SK-N-SH (cell line): ENCODE data around the gene KIF13A. TPM values are rescaled to one million over a fixed set of nuclear protein-coding genes. Genes with fewer than 3 reads are reported as not detected.

ENCODE experiments used
- CTCF ChIA-PET: fragments of 300-600, 350-600 bp; formaldehyde crosslinking; extraction: SDS; loops from one replicate; lab custom pipeline; 2021; lab: Yijun Ruan, JAX
- POLR2A ChIA-PET: fragments of 350-600 bp; sonication (Branson Sonifier 250); formaldehyde crosslinking; extraction: SDS; loops from one replicate; lab custom pipeline; 2020; ENCODE audit warnings: antibody characterized with exemption, inconsistent platforms; lab: Yijun Ruan, JAX
- DNase-seq: peaks from one replicate; pipeline ENCODE4 v3.0.0; 2012
- H2AFZ ChIP-seq: fragments of 200-600 bp; sonication (generic); 2 replicates; pipeline ENCODE4 v1.8.1; 2016; ENCODE audit warnings: antibody characterized with exemption, mild to moderate bottlenecking, low read depth
- H3F3A ChIP-seq: fragments of 200-600 bp; sonication (generic); replicated peaks from 2 replicates; pipeline ENCODE3; 2016; ENCODE audit warnings: antibody characterized with exemption, mild to moderate bottlenecking; ENCODE audit not compliant: insufficient read depth
- H3K27ac ChIP-seq, 2 experiments: fragments of 200-500 bp in 1 of 2; fragments of 200-600 bp in 1 of 2; sonication (Bioruptor generic) in 1 of 2; sonication (generic), shearing (Covaris generic) in 1 of 2; 2 replicates each; pipeline versions ENCODE4 v1.5.1 to v1.6.1; 2014 to 2016; ENCODE audit warnings: low read depth in 2 of 2, inconsistent platforms in 1 of 2, low read length in 1 of 2, mild to moderate bottlenecking in 1 of 2, mixed read lengths in 1 of 2
- H3K27me3 ChIP-seq: fragments of 200-600 bp; sonication (generic), shearing (Covaris generic); 2 replicates; pipeline ENCODE4 v1.6.1; 2016; ENCODE audit warnings: mixed run types; ENCODE audit not compliant: insufficient read depth
- H3K36me3 ChIP-seq, 2 experiments: fragments of 200-500 bp in 1 of 2; fragments of 200-600 bp in 1 of 2; sonication (Bioruptor generic) in 1 of 2; sonication (generic) in 1 of 2; replicated peaks in 1 of 2; 2 replicates each; pipeline versions ENCODE3 to v1.5.1; 2014 to 2016; ENCODE audit warnings: low read length in 1 of 2, mild to moderate bottlenecking in 1 of 2; ENCODE audit not compliant: insufficient read depth in 2 of 2, control insufficient read depth in 1 of 2
- H3K4me1 ChIP-seq, 2 experiments: fragments of 200-500 bp in 1 of 2; fragments of 200-600 bp in 1 of 2; sonication (Bioruptor generic) in 1 of 2; sonication (generic), shearing (Covaris generic) in 1 of 2; 2 replicates each; pipeline versions ENCODE4 v1.5.1 to v1.6.1; 2014 to 2016; ENCODE audit warnings: low read depth in 1 of 2, low read length in 1 of 2, mixed run types in 1 of 2; ENCODE audit not compliant: insufficient read depth in 2 of 2, control insufficient read depth in 1 of 2
- H3K4me2 ChIP-seq: fragments of 200-600 bp; sonication (generic), shearing (Covaris generic); 2 replicates; pipeline ENCODE4 v1.6.1; 2017; ENCODE audit warnings: mixed run types
- H3K4me3 ChIP-seq, 2 experiments: fragments of 200-500 bp in 1 of 2; fragments of 200-600 bp in 1 of 2; sonication (Bioruptor generic) in 1 of 2; sonication (generic), shearing (Covaris generic) in 1 of 2; 2 replicates each; pipeline versions ENCODE4 v1.5.1 to v1.8.1; 2014 to 2016; ENCODE audit warnings: low read depth in 2 of 2, inconsistent platforms in 1 of 2, low read length in 1 of 2, mild to moderate bottlenecking in 1 of 2, mixed read lengths in 1 of 2, moderate library complexity in 1 of 2
- H3K79me2 ChIP-seq: fragments of 200-600 bp; sonication (generic); 2 replicates; pipeline ENCODE4 v1.8.1; 2017; ENCODE audit warnings: mild to moderate bottlenecking; ENCODE audit not compliant: insufficient read depth
- H3K9ac ChIP-seq: fragments of 200-600 bp; sonication (generic); 2 replicates; pipeline ENCODE4 v1.6.1; 2017; ENCODE audit warnings: mixed run types
- H3K9me2 ChIP-seq: fragments of 200-600 bp; sonication (generic); 2 replicates; pipeline ENCODE4 v1.6.1; 2017; ENCODE audit warnings: mixed run types
- H3K9me3 ChIP-seq: fragments of 200-600 bp; sonication (generic); 2 replicates; pipeline ENCODE4 v1.6.1; 2017; ENCODE audit warnings: mixed run types, mild to moderate bottlenecking, moderate library complexity
- H4K20me1 ChIP-seq: fragments of 200-600 bp; sonication (generic); 2 replicates; pipeline ENCODE4 v1.6.1; 2017; ENCODE audit warnings: mild to moderate bottlenecking, mixed run types; ENCODE audit not compliant: insufficient read depth
- CHD2 ChIP-seq: fragments of 150-350 bp; IDR thresholded peaks from 2 replicates; pipeline ENCODE4 v1.6.1; 2018; ENCODE audit warnings: low read length; ENCODE audit not compliant: partially characterized antibody
- FOSL2 ChIP-seq: IDR thresholded peaks from 2 replicates; pipeline ENCODE4 v1.4.0; 2012; ENCODE audit warnings: low read depth, mild to moderate bottlenecking, moderate library complexity, borderline replicate concordance
- GATA2 ChIP-seq: sonication (generic); formaldehyde crosslinking; IDR thresholded peaks from 2 replicates; pipeline ENCODE4 v1.5.0; 2020; ENCODE audit warnings: mild to moderate bottlenecking, missing genetic modification reagents
- MEF2A ChIP-seq: IDR thresholded peaks from 2 replicates; pipeline ENCODE4 v1.4.0; 2012; ENCODE audit warnings: low read depth, borderline replicate concordance
- MXI1 ChIP-seq: IDR thresholded peaks from 2 replicates; pipeline ENCODE4 v1.6.1; 2012; ENCODE audit warnings: mild to moderate bottlenecking, low read depth, low read length, improper control_type of control experiment
- NFIC ChIP-seq: IDR thresholded peaks from 2 replicates; pipeline ENCODE4 v1.4.0; 2012; ENCODE audit warnings: borderline replicate concordance
- RAD21 ChIP-seq: IDR thresholded peaks from 2 replicates; pipeline ENCODE4 v1.6.1; 2012; ENCODE audit warnings: mild to moderate bottlenecking, low read length
- RCOR1 ChIP-seq: fragments of 150-350 bp; IDR thresholded peaks from 2 replicates; pipeline ENCODE4 v1.6.1; 2017; ENCODE audit warnings: antibody characterized with exemption, low read length
- RXRA ChIP-seq: IDR thresholded peaks from 2 replicates; pipeline ENCODE4 v1.4.0; 2012; ENCODE audit warnings: low read depth, mild to moderate bottlenecking, borderline replicate concordance
- SMC3 ChIP-seq: IDR thresholded peaks from 2 replicates; pipeline ENCODE4 v1.6.1; 2012; ENCODE audit warnings: low read depth, low read length, improper control_type of control experiment
- WGBS: methylation state at CpG from one replicate; pipeline ENCODE4 v1.1.6; 2017; ENCODE audit warnings: low lambda C conversion rate; 5-methylcytosine and 5-hydroxymethylcytosine counted together
- polyA plus RNA-seq, 3 experiments: library from polyadenylated mRNA; depleted of rRNA; stranded (reverse); fragments of >200 nt; gene quantifications; 2 replicates each; pipeline ENCODE4 v1.2.3, GENCODE V29; 2012
- TF ChIP-seq, protein P1 (sequence below): IDR thresholded peaks from 2 replicates; pipeline ENCODE4; 2012
- TF ChIP-seq, protein P2 (sequence below): IDR thresholded peaks from 2 replicates; pipeline ENCODE4 v1.4.0; 2012; ENCODE audit warnings: low read depth, borderline replicate concordance
- TF ChIP-seq, protein P3 (sequence below): IDR thresholded peaks from 2 replicates; pipeline ENCODE4 v1.4.0; 2012; ENCODE audit warnings: low read depth
- TF ChIP-seq, protein P4 (sequence below): fragments of 150-350 bp; IDR thresholded peaks from 2 replicates; pipeline ENCODE4 v1.6.1; 2016; ENCODE audit warnings: mild to moderate bottlenecking, low read depth, low read length
- TF ChIP-seq, protein P5 (sequence below): IDR thresholded peaks from 2 replicates; pipeline ENCODE4 v1.6.1; 2012; ENCODE audit warnings: mild to moderate bottlenecking, low read depth, low read length, moderate library complexity

KIF13A gene
- polyA plus RNA-seq, 1 of the 3 experiments (the other 2 are of a cell fraction), result 18.2 TPM

DNA sequence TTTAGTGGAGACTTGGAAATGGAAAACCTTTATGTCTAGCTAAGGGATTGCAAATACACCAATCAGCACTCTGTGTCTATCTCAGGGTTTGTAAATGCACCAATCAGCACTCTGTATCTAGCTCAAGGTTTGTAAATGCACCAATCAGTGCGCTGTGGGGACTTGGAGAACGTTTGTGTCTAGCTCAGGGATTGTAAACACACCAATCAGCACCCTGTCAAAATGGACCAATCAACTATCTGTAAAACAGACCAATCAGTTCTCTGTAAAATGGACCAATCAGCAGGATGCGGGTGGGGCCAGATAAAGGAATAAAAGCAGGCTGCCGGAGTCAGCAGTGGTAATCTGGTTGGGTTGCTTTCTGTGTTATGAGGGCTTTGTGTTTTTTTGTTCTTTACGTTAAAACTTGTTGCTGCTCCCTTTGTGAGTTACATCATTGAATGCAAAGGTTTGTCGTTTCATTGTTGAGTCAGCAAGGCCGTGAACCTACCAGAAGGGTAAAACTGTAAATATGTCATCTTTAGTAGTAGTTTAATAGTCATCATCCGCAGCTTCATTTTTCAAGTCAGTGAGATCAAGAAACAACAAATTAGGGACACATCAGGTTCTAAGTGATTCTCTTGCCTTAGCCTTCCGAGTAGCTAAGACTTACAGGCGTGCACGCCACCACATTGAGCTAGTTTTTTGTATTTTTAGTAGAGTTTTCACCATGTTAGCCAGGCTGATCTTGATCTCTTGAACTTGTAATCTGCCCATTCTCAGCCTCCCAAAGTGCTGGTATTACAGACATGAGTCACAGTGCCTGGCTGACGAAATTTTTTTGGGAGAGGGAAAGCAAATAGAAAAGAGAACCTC is 258.0 kb downstream of the KIF13A start:
- H3K9me2 ChIP-seq, result no peaks in the 10 kb centered on the region
- TF ChIP-seq, protein P1, sequence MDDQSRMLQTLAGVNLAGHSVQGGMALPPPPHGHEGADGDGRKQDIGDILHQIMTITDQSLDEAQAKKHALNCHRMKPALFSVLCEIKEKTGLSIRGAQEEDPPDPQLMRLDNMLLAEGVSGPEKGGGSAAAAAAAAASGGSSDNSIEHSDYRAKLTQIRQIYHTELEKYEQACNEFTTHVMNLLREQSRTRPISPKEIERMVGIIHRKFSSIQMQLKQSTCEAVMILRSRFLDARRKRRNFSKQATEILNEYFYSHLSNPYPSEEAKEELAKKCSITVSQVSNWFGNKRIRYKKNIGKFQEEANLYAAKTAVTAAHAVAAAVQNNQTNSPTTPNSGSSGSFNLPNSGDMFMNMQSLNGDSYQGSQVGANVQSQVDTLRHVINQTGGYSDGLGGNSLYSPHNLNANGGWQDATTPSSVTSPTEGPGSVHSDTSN, result no peak
- TF ChIP-seq FOSL2 (no peak), NFIC (no peak), MEF2A (no peak), MXI1 (no peak), RCOR1 (no peak), CHD2 (no peak)
- TF ChIP-seq, protein P2, sequence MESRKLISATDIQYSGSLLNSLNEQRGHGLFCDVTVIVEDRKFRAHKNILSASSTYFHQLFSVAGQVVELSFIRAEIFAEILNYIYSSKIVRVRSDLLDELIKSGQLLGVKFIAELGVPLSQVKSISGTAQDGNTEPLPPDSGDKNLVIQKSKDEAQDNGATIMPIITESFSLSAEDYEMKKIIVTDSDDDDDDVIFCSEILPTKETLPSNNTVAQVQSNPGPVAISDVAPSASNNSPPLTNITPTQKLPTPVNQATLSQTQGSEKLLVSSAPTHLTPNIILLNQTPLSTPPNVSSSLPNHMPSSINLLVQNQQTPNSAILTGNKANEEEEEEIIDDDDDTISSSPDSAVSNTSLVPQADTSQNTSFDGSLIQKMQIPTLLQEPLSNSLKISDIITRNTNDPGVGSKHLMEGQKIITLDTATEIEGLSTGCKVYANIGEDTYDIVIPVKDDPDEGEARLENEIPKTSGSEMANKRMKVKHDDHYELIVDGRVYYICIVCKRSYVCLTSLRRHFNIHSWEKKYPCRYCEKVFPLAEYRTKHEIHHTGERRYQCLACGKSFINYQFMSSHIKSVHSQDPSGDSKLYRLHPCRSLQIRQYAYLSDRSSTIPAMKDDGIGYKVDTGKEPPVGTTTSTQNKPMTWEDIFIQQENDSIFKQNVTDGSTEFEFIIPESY, result no peak
- TF ChIP-seq, protein P3, sequence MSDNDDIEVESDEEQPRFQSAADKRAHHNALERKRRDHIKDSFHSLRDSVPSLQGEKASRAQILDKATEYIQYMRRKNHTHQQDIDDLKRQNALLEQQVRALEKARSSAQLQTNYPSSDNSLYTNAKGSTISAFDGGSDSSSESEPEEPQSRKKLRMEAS, result no peak
- TF ChIP-seq, all 33 proteins: peak for 0
- Histone ChIP-seq H3K4me1 (peaks cover 4 to 7% of the 10 kb centered on the region in 2 experiments; a peak in 2 of 4 replicates), H2AFZ (no peak overlapping the region), H3K27me3 (no peaks in the 10 kb centered on the region), H3K9ac (no peak overlapping the region), H3K36me3 (no peaks in the 10 kb centered on the region), H3F3A (no peaks in the 10 kb centered on the region), H3K27ac (no peak overlapping the region), H3K9me3 (no peaks in the 10 kb centered on the region), H3K4me2 (no peak overlapping the region), H3K4me3 (no peak overlapping the region), H4K20me1 (no peaks in the 10 kb centered on the region), H3K79me2 (no peaks in the 10 kb centered on the region)
- 80% methylated on average over 12 of the region's 12 CpGs for WGBS
- CTCF ChIA-PET, result no interaction called here
- POLR2A ChIA-PET, result no interaction called here
- DNase-seq, result no peak

DNA sequence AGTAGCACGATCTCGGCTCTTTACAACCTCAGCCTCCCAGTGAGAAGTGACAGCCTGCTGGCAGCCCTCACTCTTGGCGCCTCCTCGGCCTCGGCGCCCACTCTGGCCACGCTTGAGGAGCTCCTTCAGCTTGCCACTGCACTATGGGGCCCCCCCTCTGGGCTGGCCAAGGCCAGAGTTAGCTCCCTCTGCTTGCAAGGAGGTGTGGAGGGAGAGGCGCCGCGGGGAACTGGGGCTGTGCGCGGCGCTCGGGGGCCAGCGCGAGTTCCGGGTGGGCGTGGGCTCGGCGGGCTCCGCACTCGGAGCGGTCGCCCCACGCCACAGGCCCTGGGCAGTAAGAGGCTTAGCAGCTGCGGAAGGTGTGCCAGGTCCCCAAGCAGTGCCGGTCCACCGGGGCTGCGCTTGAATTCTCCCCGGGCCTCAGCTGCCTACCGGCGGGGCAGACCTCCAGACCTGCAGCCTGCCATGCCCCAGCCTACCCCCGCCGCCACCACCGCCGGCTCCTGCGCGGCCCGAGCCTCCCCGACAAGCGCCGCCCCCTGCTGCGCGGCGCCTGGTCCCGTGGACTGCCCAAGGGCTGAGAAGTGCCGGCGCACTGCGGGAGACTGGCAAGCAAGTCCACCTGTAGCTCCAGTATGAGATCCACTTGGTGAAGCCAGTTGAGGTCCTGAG is 258.7 kb downstream of the KIF13A start:
- ChIA-PET POLR2A (no interaction called here), CTCF (no interaction called here)
- DNase-seq, result no peak
- H3K9me2 ChIP-seq, result no peaks in the 10 kb centered on the region
- H2AFZ ChIP-seq, result no peak overlapping the region
- H3K4me3 ChIP-seq, result no peak overlapping the region
- H3K79me2 ChIP-seq, result no peaks in the 10 kb centered on the region
- no peaks in the 10 kb centered on the region for H4K20me1 ChIP-seq
- no peak overlapping the region for H3K9ac ChIP-seq
- WGBS, result 89% methylated on average over 22 of the region's 49 CpGs
- peaks cover 4 to 7% of the 10 kb centered on the region in 2 experiments; a peak in 2 of 4 replicates for H3K4me1 ChIP-seq
- no peaks in the 10 kb centered on the region for H3F3A ChIP-seq
- no peaks in the 10 kb centered on the region for H3K9me3 ChIP-seq
- no peaks in the 10 kb centered on the region for H3K27me3 ChIP-seq
- no peak overlapping the region for H3K4me2 ChIP-seq
- H3K27ac ChIP-seq, result no peak overlapping the region
- H3K36me3 ChIP-seq, result no peaks in the 10 kb centered on the region
- no peak for TF ChIP-seq RXRA
- TF ChIP-seq NFIC, result no peak
- TF ChIP-seq, protein P4, sequence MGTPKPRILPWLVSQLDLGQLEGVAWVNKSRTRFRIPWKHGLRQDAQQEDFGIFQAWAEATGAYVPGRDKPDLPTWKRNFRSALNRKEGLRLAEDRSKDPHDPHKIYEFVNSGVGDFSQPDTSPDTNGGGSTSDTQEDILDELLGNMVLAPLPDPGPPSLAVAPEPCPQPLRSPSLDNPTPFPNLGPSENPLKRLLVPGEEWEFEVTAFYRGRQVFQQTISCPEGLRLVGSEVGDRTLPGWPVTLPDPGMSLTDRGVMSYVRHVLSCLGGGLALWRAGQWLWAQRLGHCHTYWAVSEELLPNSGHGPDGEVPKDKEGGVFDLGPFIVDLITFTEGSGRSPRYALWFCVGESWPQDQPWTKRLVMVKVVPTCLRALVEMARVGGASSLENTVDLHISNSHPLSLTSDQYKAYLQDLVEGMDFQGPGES, result no peak
- TF ChIP-seq SMC3, result no peak
- no peak for TF ChIP-seq GATA2
- no peak for TF ChIP-seq RAD21
- TF ChIP-seq, protein P5, sequence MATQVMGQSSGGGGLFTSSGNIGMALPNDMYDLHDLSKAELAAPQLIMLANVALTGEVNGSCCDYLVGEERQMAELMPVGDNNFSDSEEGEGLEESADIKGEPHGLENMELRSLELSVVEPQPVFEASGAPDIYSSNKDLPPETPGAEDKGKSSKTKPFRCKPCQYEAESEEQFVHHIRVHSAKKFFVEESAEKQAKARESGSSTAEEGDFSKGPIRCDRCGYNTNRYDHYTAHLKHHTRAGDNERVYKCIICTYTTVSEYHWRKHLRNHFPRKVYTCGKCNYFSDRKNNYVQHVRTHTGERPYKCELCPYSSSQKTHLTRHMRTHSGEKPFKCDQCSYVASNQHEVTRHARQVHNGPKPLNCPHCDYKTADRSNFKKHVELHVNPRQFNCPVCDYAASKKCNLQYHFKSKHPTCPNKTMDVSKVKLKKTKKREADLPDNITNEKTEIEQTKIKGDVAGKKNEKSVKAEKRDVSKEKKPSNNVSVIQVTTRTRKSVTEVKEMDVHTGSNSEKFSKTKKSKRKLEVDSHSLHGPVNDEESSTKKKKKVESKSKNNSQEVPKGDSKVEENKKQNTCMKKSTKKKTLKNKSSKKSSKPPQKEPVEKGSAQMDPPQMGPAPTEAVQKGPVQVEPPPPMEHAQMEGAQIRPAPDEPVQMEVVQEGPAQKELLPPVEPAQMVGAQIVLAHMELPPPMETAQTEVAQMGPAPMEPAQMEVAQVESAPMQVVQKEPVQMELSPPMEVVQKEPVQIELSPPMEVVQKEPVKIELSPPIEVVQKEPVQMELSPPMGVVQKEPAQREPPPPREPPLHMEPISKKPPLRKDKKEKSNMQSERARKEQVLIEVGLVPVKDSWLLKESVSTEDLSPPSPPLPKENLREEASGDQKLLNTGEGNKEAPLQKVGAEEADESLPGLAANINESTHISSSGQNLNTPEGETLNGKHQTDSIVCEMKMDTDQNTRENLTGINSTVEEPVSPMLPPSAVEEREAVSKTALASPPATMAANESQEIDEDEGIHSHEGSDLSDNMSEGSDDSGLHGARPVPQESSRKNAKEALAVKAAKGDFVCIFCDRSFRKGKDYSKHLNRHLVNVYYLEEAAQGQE, result no peak
- TF ChIP-seq RCOR1, result no peak
